Calu3 (cell line): ENCODE measurements around the gene CLEC16A. TPM values are rescaled to one million over a fixed set of nuclear protein-coding genes. Genes with fewer than 3 reads are reported as not detected.

Source experiments
- BruUV-seq: library from RNA; stranded (reverse); fragments of 400-500 nt; replicated peaks from 2 replicates; lab custom pipeline; 2021; lab: Mats Ljungman, UMichigan
- CTCF ChIA-PET: fragments of 300-600 bp; sonication (Branson Sonifier 250); formaldehyde crosslinking; loops from one replicate; lab custom pipeline; 2022; ENCODE audit warnings: antibody characterized with exemption; lab: Charles Lee
- DNase-seq: peaks from one replicate; pipeline ENCODE4 v3.0.0; 2022
- H3K27ac Mint-ChIP-seq: one replicate; pipeline ENCODE4 v1.8.0; 2022; ENCODE audit warnings: mixed read lengths; ENCODE audit not compliant: unreplicated experiment
- H3K27me3 Mint-ChIP-seq: one replicate; pipeline ENCODE4 v1.8.0; 2022; ENCODE audit warnings: mixed read lengths; ENCODE audit not compliant: unreplicated experiment
- H3K36me3 Mint-ChIP-seq: one replicate; pipeline ENCODE4 v1.8.0; 2022; ENCODE audit warnings: mild to moderate bottlenecking, moderate library complexity, mixed read lengths; ENCODE audit not compliant: insufficient read depth, unreplicated experiment
- H3K4me1 Mint-ChIP-seq: one replicate; pipeline ENCODE4 v1.8.0; 2022; ENCODE audit warnings: mild to moderate bottlenecking, low read depth, mixed read lengths; ENCODE audit not compliant: unreplicated experiment
- H3K4me3 Mint-ChIP-seq: one replicate; pipeline ENCODE4 v1.8.0; 2022; ENCODE audit warnings: mild to moderate bottlenecking, low read depth, moderate library complexity, mixed read lengths; ENCODE audit not compliant: unreplicated experiment
- H3K9me3 Mint-ChIP-seq: one replicate; pipeline ENCODE4 v1.8.0; 2022; ENCODE audit warnings: low read depth, mixed read lengths; ENCODE audit not compliant: unreplicated experiment
- intact Hi-C: fragments of 100-400 bp; cut with micrococcal nuclease; formaldehyde crosslinking; loops from one replicate; pipeline ENCODE4 v1.10.0; 2022; ENCODE audit not compliant: unreplicated experiment
- total RNA-seq: library from RNA; stranded (reverse); gene quantifications from 2 replicates; pipeline ENCODE4 v1.2.3, GENCODE V29; 2022
- TF ChIP-seq, protein P1 (sequence below): fragments of 200-600 bp; IDR thresholded peaks from one replicate; pipeline ENCODE4 v1.8.0; 2022; ENCODE audit warnings: antibody characterized with exemption; ENCODE audit not compliant: unreplicated experiment

Gene CLEC16A
- total RNA-seq, 1 experiment from 2014 or later = 33.0 TPM

DNA sequence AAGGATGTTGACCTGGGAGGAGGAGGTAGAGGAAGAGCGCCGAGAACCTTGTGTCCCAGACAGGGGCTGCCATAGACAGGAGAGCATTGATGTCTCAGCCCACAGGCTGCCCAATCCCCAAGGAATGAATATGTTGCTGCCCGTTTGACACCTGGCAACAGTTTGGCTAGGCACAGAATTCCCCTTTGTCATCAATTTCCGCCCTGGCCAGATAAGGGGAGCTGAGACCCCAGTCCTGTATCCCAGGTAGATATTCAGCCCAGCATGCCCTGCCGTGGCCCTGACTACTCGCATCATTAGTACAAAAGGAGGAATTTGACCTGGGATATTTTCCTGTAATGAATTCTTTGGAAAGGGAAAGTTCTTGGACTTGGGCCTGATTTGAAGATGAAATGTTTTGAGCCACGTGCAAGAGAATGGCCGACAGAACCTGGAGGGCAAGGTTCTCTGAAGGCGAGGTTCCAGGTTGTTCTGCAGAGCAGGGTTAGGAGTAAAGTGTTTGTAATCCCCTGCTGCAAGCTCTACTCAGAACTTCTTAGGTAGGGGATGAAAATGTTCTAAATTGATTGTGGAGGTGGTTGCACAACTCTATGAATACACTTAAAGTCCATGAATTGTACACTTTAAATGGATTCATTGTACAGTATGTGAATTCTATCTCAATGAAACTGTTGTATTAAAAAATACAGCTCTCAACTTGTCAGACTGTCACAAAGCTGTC lies 202.8 kb downstream of the CLEC16A start:
- no TSS peak for BruUV-seq
- H3K4me3 Mint-ChIP-seq = no peak overlapping the region
- intact Hi-C loops = no loop called here
- CTCF ChIA-PET = interaction anchor here (0.9 kb wide), 1 partner anchor 11 kb away, joined by 3 read pairs; no protein-coding TSS in a partner anchor
- no peak for DNase-seq
- H3K36me3 Mint-ChIP-seq = no peaks in the 10 kb centered on the region
- no peaks in the 10 kb centered on the region for H3K9me3 Mint-ChIP-seq
- H3K27ac Mint-ChIP-seq = no peak overlapping the region
- TF ChIP-seq, protein P1, sequence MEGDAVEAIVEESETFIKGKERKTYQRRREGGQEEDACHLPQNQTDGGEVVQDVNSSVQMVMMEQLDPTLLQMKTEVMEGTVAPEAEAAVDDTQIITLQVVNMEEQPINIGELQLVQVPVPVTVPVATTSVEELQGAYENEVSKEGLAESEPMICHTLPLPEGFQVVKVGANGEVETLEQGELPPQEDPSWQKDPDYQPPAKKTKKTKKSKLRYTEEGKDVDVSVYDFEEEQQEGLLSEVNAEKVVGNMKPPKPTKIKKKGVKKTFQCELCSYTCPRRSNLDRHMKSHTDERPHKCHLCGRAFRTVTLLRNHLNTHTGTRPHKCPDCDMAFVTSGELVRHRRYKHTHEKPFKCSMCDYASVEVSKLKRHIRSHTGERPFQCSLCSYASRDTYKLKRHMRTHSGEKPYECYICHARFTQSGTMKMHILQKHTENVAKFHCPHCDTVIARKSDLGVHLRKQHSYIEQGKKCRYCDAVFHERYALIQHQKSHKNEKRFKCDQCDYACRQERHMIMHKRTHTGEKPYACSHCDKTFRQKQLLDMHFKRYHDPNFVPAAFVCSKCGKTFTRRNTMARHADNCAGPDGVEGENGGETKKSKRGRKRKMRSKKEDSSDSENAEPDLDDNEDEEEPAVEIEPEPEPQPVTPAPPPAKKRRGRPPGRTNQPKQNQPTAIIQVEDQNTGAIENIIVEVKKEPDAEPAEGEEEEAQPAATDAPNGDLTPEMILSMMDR = no peak
- no peaks in the 10 kb centered on the region for H3K27me3 Mint-ChIP-seq
- no peaks in the 10 kb centered on the region for H3K4me1 Mint-ChIP-seq

DNA sequence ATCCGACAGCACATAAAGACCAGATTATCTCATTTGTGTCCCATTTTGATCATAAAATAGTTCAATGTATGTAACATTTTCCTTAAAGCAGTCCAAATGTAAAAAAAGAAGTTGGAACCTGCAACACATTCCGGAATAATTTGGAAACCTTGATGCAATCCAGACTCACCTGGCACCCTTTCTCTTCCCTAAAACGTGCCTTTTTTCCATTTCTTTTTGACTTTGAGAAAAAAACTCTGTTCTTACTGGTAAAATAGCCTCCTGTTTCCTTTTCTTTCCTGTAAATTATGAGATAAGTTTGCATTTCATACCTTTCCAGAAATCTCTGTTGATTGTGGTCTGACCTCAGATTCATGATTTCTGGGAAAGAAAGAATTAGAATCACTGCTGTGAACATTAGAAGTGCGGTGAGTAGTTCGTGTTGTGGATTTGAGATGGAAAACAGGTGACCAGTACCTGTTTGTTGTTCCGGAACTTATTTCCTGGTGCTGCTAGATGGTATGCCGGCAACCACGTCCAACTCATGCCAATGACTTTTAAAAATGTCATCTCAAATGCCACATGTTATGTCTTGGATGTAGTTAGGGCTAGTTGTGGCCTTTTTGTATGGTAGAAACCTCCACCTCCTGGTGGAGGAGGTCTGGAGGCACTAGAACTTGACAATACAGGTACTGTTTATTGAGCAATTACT lies 203.5 kb downstream of the CLEC16A start:
- CTCF ChIA-PET = no interaction called here
- Mint-ChIP-seq H3K9me3 (no peaks in the 10 kb centered on the region), H3K27ac (no peak overlapping the region), H3K36me3 (no peaks in the 10 kb centered on the region), H3K4me1 (no peaks in the 10 kb centered on the region), H3K4me3 (no peak overlapping the region), H3K27me3 (no peaks in the 10 kb centered on the region)
- BruUV-seq = no TSS peak
- intact Hi-C loops = no loop called here
- no peak for DNase-seq
- TF ChIP-seq, protein P1 = no peak

- DNase-seq = no peak
- H3K9me3 Mint-ChIP-seq = no peaks in the 10 kb centered on the region
- intact Hi-C loops = no loop called here
- CTCF ChIA-PET = no interaction called here
- no peaks in the 10 kb centered on the region for H3K27me3 Mint-ChIP-seq
- H3K36me3 Mint-ChIP-seq = no peaks in the 10 kb centered on the region
- TF ChIP-seq, protein P1 = no peak
- BruUV-seq = no TSS peak
- H3K4me3 Mint-ChIP-seq = no peak overlapping the region
- H3K27ac Mint-ChIP-seq = no peak overlapping the region
- H3K4me1 Mint-ChIP-seq = no peaks in the 10 kb centered on the region
Measured at GRCh38 chr16:11149011-11149616, 204.8 kb downstream of the CLEC16A start.

GRCh38 chr16:11150190-11150589 lies 205.8 kb downstream of the CLEC16A start:
- Mint-ChIP-seq H3K27me3 (no peaks in the 10 kb centered on the region), H3K9me3 (no peaks in the 10 kb centered on the region), H3K36me3 (no peaks in the 10 kb centered on the region), H3K27ac (no peak overlapping the region), H3K4me1 (no peaks in the 10 kb centered on the region), H3K4me3 (no peak overlapping the region)
- TF ChIP-seq, protein P1 = no peak
- intact Hi-C loops = no loop called here
- BruUV-seq = no TSS peak
- no peak for DNase-seq
- CTCF ChIA-PET = no interaction called here
